ENCODE results near the gene MKI67.

Gene MKI67

DNA sequence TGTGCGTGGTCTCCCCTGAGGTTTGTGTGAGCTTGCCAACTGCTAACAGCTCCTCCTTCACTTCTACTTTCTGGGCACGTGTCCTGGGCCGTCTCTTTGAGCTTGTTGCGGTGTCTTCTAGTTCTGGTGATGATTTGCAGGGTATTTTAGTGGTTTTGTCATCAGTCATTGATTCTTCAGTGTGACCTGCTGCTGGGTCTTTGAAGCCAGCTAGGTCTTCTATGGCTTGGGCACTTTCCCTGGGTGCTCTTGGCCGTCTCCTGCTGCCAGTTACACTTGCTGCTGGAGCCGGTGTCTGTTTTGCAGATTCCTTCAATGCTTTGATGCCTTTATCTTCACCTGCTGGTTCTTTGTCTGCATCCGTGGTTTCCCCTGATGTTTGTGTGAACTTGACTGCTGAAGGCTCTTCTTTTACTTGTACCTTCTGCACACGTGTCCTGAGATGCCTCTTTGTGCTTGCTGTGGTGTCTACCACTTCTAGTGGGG is 23.0 kb downstream of the MKI67 start:
- no peaks in the 10 kb centered on the region for H3K9me3 ChIP-seq
- no peaks in the 10 kb centered on the region for H3K4me1 ChIP-seq
- H3K4me3 ChIP-seq = no peak overlapping the region
- DNase-seq = peak in 1 of 2 donors; percentile 21
- H3K36me3 ChIP-seq = no peaks in the 10 kb centered on the region
- TF ChIP-seq, protein P1, sequence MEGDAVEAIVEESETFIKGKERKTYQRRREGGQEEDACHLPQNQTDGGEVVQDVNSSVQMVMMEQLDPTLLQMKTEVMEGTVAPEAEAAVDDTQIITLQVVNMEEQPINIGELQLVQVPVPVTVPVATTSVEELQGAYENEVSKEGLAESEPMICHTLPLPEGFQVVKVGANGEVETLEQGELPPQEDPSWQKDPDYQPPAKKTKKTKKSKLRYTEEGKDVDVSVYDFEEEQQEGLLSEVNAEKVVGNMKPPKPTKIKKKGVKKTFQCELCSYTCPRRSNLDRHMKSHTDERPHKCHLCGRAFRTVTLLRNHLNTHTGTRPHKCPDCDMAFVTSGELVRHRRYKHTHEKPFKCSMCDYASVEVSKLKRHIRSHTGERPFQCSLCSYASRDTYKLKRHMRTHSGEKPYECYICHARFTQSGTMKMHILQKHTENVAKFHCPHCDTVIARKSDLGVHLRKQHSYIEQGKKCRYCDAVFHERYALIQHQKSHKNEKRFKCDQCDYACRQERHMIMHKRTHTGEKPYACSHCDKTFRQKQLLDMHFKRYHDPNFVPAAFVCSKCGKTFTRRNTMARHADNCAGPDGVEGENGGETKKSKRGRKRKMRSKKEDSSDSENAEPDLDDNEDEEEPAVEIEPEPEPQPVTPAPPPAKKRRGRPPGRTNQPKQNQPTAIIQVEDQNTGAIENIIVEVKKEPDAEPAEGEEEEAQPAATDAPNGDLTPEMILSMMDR (IDR thresholded peaks at IDR 0.05) = no peak
- H3K27ac ChIP-seq = no peak overlapping the region
- intact Hi-C loops (cut with DNase I; ENCODE audit: low total_unique reads) = no loop called here
- H3K27me3 ChIP-seq = no peaks in the 10 kb centered on the region

DNA sequence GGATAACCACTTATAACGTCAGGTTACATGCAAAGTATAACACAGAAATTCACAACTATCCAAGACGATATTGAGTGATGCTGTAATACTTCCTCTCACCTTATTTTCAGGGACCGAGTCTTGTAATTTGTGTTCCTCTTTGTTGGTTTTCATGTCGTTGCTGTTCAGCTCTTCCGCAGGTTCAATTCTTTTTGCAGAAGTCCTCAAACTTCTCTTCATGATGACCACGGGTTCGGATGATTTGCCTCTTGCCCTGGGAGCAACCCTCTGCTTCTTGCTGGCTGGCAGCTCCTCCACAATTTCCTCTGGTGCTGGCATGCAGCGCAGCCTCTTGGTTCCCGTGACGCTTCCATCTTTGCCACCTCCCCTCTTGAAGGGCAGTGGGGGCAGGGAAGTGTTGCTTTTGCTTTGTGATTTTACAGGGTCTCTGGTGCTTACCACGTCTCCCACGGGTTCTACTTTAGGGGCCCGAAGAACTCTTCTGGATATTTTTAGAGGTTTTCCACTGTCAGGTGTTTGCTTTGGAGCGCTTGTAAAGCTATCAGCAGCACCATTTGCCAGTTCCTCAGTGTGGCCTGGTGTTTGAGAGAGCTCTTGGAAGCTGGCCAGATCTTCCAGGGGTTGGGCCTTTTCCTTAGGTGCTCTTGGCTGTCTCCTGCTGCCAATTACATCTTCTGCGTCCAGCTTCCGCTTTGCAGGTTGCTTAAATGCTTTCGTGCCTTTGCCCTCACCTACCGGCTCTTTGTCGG is 23.6 kb downstream of the MKI67 start:
- no peak overlapping the region for H3K27ac ChIP-seq
- DNase-seq = peak in 1 of 2 donors; percentile 37
- H3K4me1 ChIP-seq = no peaks in the 10 kb centered on the region
- no peaks in the 10 kb centered on the region for H3K36me3 ChIP-seq
- TF ChIP-seq, protein P1 (IDR thresholded peaks at IDR 0.05) = no peak
- no peaks in the 10 kb centered on the region for H3K9me3 ChIP-seq
- no peak overlapping the region for H3K4me3 ChIP-seq
- intact Hi-C loops (cut with DNase I; ENCODE audit: low total_unique reads) = no loop called here
- H3K27me3 ChIP-seq = no peaks in the 10 kb centered on the region

- Histone ChIP-seq H3K4me1 (no peaks in the 10 kb centered on the region), H3K4me3 (no peak overlapping the region), H3K27ac (no peak overlapping the region), H3K27me3 (no peaks in the 10 kb centered on the region), H3K36me3 (no peaks in the 10 kb centered on the region), H3K9me3 (no peaks in the 10 kb centered on the region)
- DNase-seq = no peak
- TF ChIP-seq, protein P1 (IDR thresholded peaks at IDR 0.05) = no peak
- intact Hi-C loops (cut with DNase I; ENCODE audit: low total_unique reads) = no loop called here
Measured at GRCh38 chr10:128101901-128102300, 24.3 kb downstream of the MKI67 start.

DNA sequence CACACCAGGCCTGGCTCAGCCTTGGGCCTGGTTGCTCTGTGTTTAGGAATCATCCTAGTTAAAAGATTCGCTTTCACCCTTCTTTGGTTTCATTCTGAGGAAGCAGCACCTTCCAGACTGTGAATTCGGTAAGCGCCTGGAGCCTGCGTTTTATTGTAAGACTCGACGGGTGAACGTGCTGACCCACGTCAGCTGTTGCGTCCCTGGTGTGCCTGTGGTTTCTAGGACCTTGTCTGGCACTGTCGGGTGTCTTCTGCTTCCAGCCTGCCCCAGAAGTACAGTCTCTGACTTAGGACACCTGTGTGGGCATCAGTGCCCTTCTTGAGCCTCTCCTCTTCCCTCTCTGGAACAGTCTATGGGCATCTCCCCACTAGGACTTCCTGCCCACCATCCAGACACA is 26.3 kb downstream of the MKI67 start:
- TF ChIP-seq, protein P1 (IDR thresholded peaks at IDR 0.05) = no peak
- H3K4me3 ChIP-seq = no peak overlapping the region
- no peaks in the 10 kb centered on the region for H3K36me3 ChIP-seq
- no peaks in the 10 kb centered on the region for H3K9me3 ChIP-seq
- H3K27ac ChIP-seq = no peak overlapping the region
- no peaks in the 10 kb centered on the region for H3K4me1 ChIP-seq
- peak in 1 of 2 donors; percentile 49 for DNase-seq
- no peaks in the 10 kb centered on the region for H3K27me3 ChIP-seq
- intact Hi-C loops (cut with DNase I; ENCODE audit: low total_unique reads) = loop anchor here (5.0 kb wide), 1 partner anchor 317 kb away; no protein-coding TSS in a partner anchor

- TF ChIP-seq, protein P1 (IDR thresholded peaks at IDR 0.05) = no peak
- H3K27me3 ChIP-seq = no peaks in the 10 kb centered on the region
- intact Hi-C loops (cut with DNase I; ENCODE audit: low total_unique reads) = loop anchor here (5.0 kb wide), 1 partner anchor 319 kb away; no protein-coding TSS in a partner anchor
- H3K4me3 ChIP-seq = no peak overlapping the region
- H3K4me1 ChIP-seq = no peaks in the 10 kb centered on the region
- H3K27ac ChIP-seq = no peak overlapping the region
- H3K36me3 ChIP-seq = no peaks in the 10 kb centered on the region
- H3K9me3 ChIP-seq = no peaks in the 10 kb centered on the region
- DNase-seq = no peak
Measured at GRCh38 chr10:128098631-128099030, 27.6 kb downstream of the MKI67 start.
